Activated CD4-positive, alpha-beta memory T cell treated with anti-CD3 and anti-CD28 coated beads, Interleukin-2, amount 10 ng/mL, durations not matched to agents 7 days and 5 days (primary cell): Measurements from ENCODE around the gene OR2A2. TPM values are rescaled to one million over a fixed set of nuclear protein-coding genes. Genes with fewer than 3 reads are reported as not detected.
"Not testable (repeated sequence)": the region's sequence is repeated elsewhere in the genome, so short reads cannot be mapped to it uniquely, and the experiment has no call there.

Source experiments
- CTCF ChIA-PET: fragments of 350-600 bp; sonication (Branson Sonifier 250); formaldehyde crosslinking; loops from one replicate; lab custom pipeline; 2021; ENCODE audit warnings: antibody characterized with exemption, inconsistent platforms; lab: Charles Lee
- POLR2A ChIA-PET: fragments of 350-600 bp; sonication (Branson Sonifier 250); formaldehyde crosslinking; loops from one replicate; lab custom pipeline; 2021; ENCODE audit warnings: antibody characterized with exemption; lab: Charles Lee
- DNase-seq: peaks from one replicate; pipeline ENCODE4 v3.0.0-alpha.2; 2020
- H3K27ac Mint-ChIP-seq: one replicate; pipeline ENCODE4 v1.8.0; 2021; ENCODE audit warnings: mild to moderate bottlenecking, mixed read lengths
- H3K27me3 Mint-ChIP-seq: one replicate; pipeline ENCODE4 v1.8.0; 2021; ENCODE audit warnings: mixed read lengths
- H3K36me3 Mint-ChIP-seq: one replicate; pipeline ENCODE4 v1.8.0; 2021; ENCODE audit warnings: low read depth, mixed read lengths
- H3K4me1 Mint-ChIP-seq: one replicate; pipeline ENCODE4 v1.8.0; 2021; ENCODE audit warnings: mixed read lengths
- H3K4me3 Mint-ChIP-seq: one replicate; pipeline ENCODE4 v1.8.0; 2021; ENCODE audit warnings: mild to moderate bottlenecking, mixed read lengths
- H3K9me3 Mint-ChIP-seq: one replicate; pipeline ENCODE4 v1.8.0; 2021; ENCODE audit warnings: mixed read lengths
- total RNA-seq, 2 experiments: library from RNA; stranded (reverse); gene quantifications; one replicate each; pipeline ENCODE4 v1.2.3, GENCODE V29; 2021

The OR2A2 gene
- total RNA-seq, 2 experiments from 2014 or later: not detected

DNA sequence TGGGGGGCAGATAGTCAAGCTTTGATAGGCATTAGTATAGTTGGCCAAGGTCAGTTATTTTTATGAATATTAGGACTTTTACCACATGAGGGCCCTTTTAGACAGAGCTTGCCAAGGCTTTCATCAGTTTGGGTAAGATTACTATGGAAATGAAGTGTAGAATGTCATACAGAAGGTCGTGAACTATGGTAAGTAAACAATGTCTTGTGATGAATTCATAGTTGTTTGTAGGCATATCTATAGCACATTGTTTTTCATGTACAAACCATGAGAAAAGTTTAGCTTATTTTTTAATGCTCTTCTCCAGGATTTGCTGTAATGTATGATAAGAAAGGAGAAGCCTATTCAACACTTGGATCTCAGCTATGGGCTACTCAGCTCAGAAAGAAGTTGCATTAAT, 4.3 kb downstream of the OR2A2 start:
- CTCF ChIA-PET: interaction anchor here (2.1 kb wide), 1 partner anchor 14 kb away, joined by 10 read pairs; no protein-coding TSS in a partner anchor
- Mint-ChIP-seq H3K4me1 (no peaks in the 10 kb centered on the region), H3K27ac (no peak overlapping the region), H3K27me3 (peaks cover 6% of the 10 kb centered on the region), H3K36me3 (no peaks in the 10 kb centered on the region), H3K4me3 (no peak overlapping the region), H3K9me3 (no peaks in the 10 kb centered on the region)
- DNase-seq: no peak
- POLR2A ChIA-PET: no interaction called here

DNA sequence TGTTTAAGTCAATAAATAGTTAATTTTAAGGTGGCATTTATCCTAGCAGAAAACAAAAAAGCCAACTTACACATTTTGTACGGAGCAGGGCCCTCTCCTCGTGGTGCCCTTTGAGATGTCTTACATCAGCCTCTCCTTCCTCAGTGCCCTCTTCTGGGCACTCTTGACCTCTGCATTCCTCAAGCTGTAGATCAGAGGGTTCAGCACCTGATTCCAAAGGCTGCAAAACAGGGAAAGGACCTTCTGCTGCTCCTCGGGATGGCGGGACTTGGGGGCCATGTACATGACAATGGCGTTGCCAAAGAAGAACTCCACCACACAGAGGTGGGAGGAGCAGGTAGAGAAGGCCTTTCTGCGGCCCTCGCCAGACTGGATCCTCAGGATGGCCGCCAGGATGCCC, 9.0 kb downstream of the OR2A2 start:
- ChIA-PET POLR2A (no interaction called here), CTCF (no interaction called here)
- Mint-ChIP-seq H3K4me3 (no peak overlapping the region), H3K4me1 (no peaks in the 10 kb centered on the region), H3K27ac (no peak overlapping the region), H3K36me3 (no peaks in the 10 kb centered on the region), H3K27me3 (peaks cover 7% of the 10 kb centered on the region), H3K9me3 (no peaks in the 10 kb centered on the region)
- DNase-seq: no peak

DNA sequence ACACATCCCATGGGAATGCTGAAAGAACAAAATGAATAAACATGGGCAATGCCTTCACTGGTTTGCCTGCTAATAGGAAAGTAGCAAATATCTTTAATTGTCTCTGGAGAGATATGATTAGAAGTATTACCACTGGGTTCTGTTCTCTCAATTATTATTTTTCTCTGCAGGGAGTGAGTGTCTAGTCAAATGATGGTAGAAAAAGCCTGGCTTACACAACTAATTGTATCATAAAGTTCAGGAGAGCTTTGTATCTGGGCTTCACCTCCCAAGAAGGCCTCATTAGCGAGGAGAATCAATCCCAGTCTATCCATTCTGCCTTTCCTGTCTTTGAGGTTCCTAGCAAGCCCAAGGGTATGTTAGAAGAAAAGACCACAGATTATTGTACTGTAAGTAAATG, 13.5 kb downstream of the OR2A2 start, which contains the start of gene OR2A14:
Gene OR2A14, plus strand, starts transcription at position 301 of the 400 bp plus-strand sequence. CDS start 5,937 bp downstream, outside the sequence.
- DNase-seq: no peak
- H3K4me1 Mint-ChIP-seq: no peaks in the 10 kb centered on the region
- H3K4me3 Mint-ChIP-seq: no peak within 1 kb of the TSS
- H3K9me3 Mint-ChIP-seq: no peaks in the 10 kb centered on the region
- ChIA-PET CTCF (interaction anchor here (1.5 kb wide), 1 partner anchor 59 kb away, joined by 4 read pairs; no protein-coding TSS in a partner anchor), POLR2A (no interaction called here)
- no peak within 1 kb of the TSS for H3K27ac Mint-ChIP-seq
- no peaks in the 10 kb centered on the region for H3K36me3 Mint-ChIP-seq
- peaks cover 4% of the 10 kb centered on the region for H3K27me3 Mint-ChIP-seq

DNA sequence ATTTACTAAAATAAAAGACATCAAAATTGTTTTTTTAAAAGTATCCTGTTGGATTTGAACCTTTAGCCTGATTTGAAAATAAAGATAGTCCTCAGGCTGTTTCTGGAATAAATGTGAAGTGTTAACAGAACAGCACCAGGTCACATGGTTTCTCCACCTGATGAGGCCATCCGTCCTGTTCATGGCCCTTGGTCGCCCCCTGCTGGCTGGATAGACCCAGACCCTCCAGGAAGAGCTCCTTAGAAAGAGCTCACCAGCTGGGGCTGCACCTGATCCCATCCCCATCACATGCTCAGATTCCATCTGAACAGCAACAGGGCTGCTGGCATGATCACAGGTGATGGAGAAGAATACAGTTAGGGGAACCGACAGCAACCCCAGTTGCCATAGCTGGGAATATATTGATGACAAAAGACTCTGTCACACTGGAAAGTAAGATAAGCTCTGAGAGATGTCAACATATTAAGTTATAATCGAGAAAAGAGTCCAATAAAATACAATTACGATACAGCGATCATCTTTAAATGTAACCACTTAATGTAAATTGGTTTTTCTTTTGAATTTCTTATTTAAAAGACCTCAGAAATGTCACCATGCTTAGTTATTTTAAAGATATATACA, 18.4 kb downstream of the OR2A2 start:
- H3K36me3 Mint-ChIP-seq: no peaks in the 10 kb centered on the region
- H3K9me3 Mint-ChIP-seq: no peaks in the 10 kb centered on the region
- POLR2A ChIA-PET: no interaction called here
- CTCF ChIA-PET: interaction anchor here (0.6 to 1.5 kb wide), 25 partner anchors 9 to 591 kb away, joined by 3 to 18 read pairs (median 4); partner anchors contain the start of genes OR2A2 and TCAF1
- peak; percentile 86 for DNase-seq
- no peak overlapping the region for H3K27ac Mint-ChIP-seq
- H3K27me3 Mint-ChIP-seq: peaks cover 4% of the 10 kb centered on the region
- H3K4me3 Mint-ChIP-seq: no peak overlapping the region
- H3K4me1 Mint-ChIP-seq: no peaks in the 10 kb centered on the region

DNA sequence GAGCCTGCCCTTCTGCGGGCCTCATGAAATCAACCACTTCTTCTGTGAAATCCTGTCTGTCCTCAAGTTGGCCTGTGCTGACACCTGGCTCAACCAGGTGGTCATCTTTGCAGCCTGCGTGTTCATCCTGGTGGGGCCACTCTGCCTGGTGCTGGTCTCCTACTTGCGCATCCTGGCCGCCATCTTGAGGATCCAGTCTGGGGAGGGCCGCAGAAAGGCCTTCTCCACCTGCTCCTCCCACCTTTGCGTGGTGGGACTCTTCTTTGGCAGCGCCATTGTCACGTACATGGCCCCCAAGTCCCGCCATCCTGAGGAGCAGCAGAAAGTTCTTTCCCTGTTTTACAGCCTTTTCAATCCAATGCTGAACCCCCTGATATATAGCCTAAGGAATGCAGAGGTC, 20.2 kb downstream of the OR2A2 start:
- H3K4me1 Mint-ChIP-seq, H3K4me3 Mint-ChIP-seq, H3K9me3 Mint-ChIP-seq, H3K27me3 Mint-ChIP-seq, CTCF ChIA-PET, POLR2A ChIA-PET, H3K27ac Mint-ChIP-seq, H3K36me3 Mint-ChIP-seq, DNase-seq: not testable (repeated sequence)

DNA sequence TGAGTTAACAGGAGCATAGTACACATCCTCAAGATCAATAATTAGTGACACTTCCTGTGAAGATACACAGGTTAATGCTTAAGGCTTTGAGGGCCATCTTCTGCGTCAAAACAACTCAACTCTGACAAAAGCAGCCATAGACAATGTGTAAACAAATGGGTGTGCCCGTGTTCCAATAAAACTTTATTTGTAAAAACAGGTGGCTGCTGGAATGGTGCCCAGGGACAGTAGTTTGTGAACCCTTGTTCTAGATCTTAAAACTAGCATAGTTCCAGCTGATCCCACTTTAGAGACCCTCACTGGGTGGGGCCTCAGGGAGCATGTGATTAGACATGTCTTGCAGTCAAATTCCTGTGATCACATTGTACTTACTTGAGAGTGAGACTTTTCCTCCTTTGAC, 21.3 kb downstream of the OR2A2 start:
- Mint-ChIP-seq H3K27ac (no peak overlapping the region), H3K27me3 (peaks cover 6% of the 10 kb centered on the region), H3K4me3 (no peak overlapping the region), H3K4me1 (no peaks in the 10 kb centered on the region), H3K36me3 (no peaks in the 10 kb centered on the region), H3K9me3 (no peaks in the 10 kb centered on the region)
- DNase-seq: no peak
- ChIA-PET CTCF (no interaction called here), POLR2A (no interaction called here)

DNA sequence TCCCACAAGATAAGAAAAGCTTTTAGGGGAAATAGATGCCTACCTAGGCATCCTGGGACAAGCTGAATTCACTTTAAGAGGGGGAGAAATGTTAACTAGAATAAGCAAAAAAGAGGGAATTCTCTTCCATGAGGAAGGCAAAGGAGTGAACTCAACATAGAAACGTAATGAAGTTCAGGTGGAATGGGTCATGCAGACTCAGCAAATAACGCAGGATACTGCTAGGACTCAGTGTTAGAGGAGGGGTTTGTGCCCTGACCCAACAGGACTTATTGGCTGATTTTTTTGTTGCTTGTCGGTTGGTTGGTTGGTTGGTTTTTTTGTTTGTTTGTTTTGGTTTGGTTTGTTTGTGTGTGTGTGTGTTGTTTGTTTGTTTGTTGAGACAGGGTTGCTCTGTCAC, 22.9 kb downstream of the OR2A2 start:
- DNase-seq: no peak
- H3K4me1 Mint-ChIP-seq: no peaks in the 10 kb centered on the region
- H3K27me3 Mint-ChIP-seq: peaks cover 4% of the 10 kb centered on the region
- ChIA-PET POLR2A (no interaction called here), CTCF (no interaction called here)
- H3K4me3 Mint-ChIP-seq: no peak overlapping the region
- H3K9me3 Mint-ChIP-seq: no peaks in the 10 kb centered on the region
- H3K36me3 Mint-ChIP-seq: no peaks in the 10 kb centered on the region
- no peak overlapping the region for H3K27ac Mint-ChIP-seq

DNA sequence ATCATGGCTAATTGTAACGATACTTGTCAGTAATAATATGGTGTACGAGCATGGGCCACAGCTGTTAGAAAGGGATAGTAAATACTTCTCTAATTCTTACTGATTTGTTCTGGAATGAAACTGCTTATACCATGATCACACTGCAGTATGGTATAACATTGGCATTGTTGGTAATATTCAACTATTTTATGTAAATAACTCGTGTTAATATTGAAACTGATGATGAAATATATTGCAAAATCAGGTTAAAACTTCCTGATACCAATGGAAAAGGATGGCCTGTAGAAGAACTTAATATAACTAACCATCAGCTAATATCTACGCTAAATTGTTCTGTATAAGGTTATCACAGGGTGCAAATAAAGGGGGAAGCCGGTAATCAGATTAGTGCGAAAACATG, 23.9 kb downstream of the OR2A2 start:
- DNase-seq: no peak
- Mint-ChIP-seq H3K36me3 (no peaks in the 10 kb centered on the region), H3K4me1 (no peaks in the 10 kb centered on the region), H3K27ac (no peak overlapping the region), H3K4me3 (no peak overlapping the region), H3K27me3 (peaks cover 3% of the 10 kb centered on the region), H3K9me3 (no peaks in the 10 kb centered on the region)
- ChIA-PET CTCF (no interaction called here), POLR2A (no interaction called here)

DNA sequence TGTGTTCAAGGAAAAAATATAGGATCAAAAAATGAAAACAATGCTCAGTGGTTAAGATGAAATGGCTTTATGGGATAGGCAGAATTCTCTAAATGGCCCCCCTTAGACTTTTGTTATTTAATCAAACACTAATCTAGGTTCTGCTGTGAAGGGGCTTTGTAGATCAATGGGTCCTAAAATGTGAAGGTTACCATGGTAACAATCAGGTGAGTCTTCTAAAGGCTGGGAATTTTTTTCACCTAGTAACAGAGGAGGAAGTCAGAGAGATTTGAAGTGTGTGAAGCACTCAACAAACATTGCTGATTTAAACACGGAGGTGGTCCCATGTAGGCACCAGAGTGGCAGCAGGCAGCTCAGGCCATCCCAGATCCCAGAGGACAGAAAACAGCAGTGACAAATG, 24.7 kb downstream of the OR2A2 start:
- Mint-ChIP-seq H3K4me3 (no peak overlapping the region), H3K9me3 (no peaks in the 10 kb centered on the region), H3K27me3 (peaks cover 3% of the 10 kb centered on the region), H3K4me1 (no peaks in the 10 kb centered on the region), H3K36me3 (no peaks in the 10 kb centered on the region), H3K27ac (no peak overlapping the region)
- CTCF ChIA-PET: no interaction called here
- POLR2A ChIA-PET: no interaction called here
- DNase-seq: no peak

DNA sequence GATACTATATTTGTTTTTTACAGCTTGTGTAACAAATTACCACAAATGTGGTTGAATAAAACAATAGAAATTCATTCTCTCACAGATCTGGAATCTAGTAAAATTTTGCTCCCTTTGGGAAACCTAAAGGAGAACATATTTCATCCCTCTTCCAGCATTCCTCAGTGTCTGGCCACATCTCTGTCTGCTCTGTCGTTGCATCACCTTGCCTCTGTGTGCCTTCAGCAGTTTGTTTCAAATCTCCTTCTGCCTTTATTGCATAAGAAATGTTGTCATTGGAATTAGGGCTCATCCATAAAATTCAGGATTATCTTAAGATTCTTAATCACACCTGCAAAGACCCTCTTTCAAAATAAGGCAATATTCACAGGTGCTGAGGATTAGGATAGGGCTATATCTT, 28.1 kb downstream of the OR2A2 start:
- CTCF ChIA-PET: interaction anchor here (1.7 kb wide), 1 partner anchor 9 kb away, joined by 9 read pairs; no protein-coding TSS in a partner anchor
- no peak for DNase-seq
- H3K4me3 Mint-ChIP-seq: no peak overlapping the region
- H3K27ac Mint-ChIP-seq: no peak overlapping the region
- peaks cover 3% of the 10 kb centered on the region for H3K27me3 Mint-ChIP-seq
- POLR2A ChIA-PET: no interaction called here
- no peaks in the 10 kb centered on the region for H3K4me1 Mint-ChIP-seq
- H3K9me3 Mint-ChIP-seq: no peaks in the 10 kb centered on the region
- no peaks in the 10 kb centered on the region for H3K36me3 Mint-ChIP-seq

DNA sequence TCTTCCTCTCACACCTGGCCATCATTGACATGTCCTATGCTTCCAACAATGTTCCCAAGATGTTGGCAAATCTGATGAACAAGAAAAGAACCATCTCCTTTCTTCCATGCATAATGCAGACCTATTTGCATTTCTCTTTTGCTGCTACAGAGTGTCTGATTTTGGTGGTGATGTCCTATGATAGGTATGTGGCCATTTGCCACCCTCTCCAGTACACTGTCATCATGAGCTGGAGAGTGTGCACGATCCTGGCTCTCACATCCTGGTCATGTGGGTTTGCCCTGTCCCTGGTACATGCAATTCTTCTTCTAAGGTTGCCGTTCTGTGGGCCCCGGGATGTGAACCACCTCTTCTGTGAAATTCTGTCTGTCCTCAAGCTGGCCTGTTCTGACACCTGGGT, 32.8 kb downstream of the OR2A2 start:
- H3K36me3 Mint-ChIP-seq: no peaks in the 10 kb centered on the region
- H3K9me3 Mint-ChIP-seq: no peaks in the 10 kb centered on the region
- no peaks in the 10 kb centered on the region for H3K4me1 Mint-ChIP-seq
- DNase-seq: no peak
- ChIA-PET CTCF (no interaction called here), POLR2A (no interaction called here)
- no peak overlapping the region for H3K4me3 Mint-ChIP-seq
- no peaks in the 10 kb centered on the region for H3K27me3 Mint-ChIP-seq
- no peak overlapping the region for H3K27ac Mint-ChIP-seq

DNA sequence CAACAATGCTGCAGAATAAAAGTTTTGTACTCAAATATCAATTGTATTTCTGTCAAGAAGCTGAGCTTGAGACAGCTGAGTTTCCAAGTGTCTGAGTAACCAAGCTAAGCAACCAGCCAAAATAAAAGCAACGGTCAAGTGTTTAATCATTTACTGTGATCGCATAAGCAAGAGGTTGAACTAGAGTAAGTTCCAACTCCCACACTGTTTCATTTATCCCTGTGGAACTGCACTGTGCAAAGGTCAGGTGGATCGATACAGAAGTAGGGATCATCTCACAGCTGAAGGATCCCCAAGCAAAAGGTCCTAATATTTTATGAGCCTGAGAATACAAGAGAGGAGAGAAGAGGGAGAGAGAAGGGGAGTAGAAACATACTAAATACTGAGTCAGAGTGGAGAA, 35.0 kb downstream of the OR2A2 start:
- Mint-ChIP-seq H3K36me3 (peaks cover 8% of the 10 kb centered on the region), H3K4me1 (no peaks in the 10 kb centered on the region), H3K27me3 (peaks cover 5% of the 10 kb centered on the region), H3K27ac (no peak overlapping the region), H3K4me3 (no peak overlapping the region), H3K9me3 (peaks cover 17% of the 10 kb centered on the region)
- no peak for DNase-seq
- ChIA-PET CTCF (no interaction called here), POLR2A (no interaction called here)

DNA sequence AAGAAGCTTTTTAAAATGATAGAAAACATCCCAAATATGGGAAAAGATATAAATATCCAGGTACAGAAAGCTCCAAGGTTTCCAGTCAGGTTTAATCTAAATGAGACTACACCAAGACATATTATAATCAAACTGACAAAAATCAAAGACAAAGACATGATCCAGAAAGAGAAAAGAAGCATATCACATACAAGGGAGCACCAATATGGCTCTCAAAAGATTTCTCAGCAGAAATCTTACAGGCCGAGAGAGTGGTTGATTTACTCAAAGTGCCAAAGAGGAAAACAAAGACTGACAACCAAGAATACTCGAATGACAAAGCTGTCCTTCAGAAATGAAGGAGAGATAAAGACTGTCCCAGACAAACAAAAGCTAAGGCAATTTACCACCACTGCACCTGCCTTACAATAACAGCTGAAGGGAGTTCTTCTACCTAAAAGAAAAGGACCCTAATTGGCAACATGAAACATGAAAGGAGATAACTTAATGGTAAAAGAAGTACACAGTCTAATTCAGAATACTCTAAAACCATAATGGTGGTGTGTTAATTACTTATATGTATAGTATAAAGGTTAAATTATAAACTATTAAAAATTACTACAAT, 38.9 kb downstream of the OR2A2 start:
- ChIA-PET CTCF (no interaction called here), POLR2A (no interaction called here)
- no peak overlapping the region for H3K4me3 Mint-ChIP-seq
- no peak overlapping the region for H3K27ac Mint-ChIP-seq
- H3K4me1 Mint-ChIP-seq: no peaks in the 10 kb centered on the region
- peaks cover 21% of the 10 kb centered on the region for H3K9me3 Mint-ChIP-seq
- H3K36me3 Mint-ChIP-seq: peaks cover 12% of the 10 kb centered on the region
- DNase-seq: no peak
- H3K27me3 Mint-ChIP-seq: peaks cover 13% of the 10 kb centered on the region

DNA sequence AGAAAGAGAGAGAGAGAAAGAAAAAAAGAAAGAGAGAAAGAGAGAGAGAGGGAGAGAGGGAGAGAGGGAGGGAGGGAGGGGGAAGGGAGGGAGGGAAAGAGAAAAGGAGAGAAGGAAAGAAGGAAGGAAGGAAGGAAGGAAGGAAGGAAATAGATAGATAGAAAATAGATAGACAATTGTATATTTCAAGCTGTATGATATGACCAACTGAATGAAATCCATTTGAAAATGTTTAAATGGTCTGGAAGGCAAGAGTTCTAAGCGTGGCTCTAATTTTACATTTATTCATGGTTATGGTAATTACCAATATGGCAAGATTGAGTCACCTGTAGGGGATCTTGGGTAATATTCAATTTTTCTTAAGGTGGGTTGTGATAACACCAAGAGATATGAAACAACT, 49.5 kb downstream of the OR2A2 start:
- CTCF ChIA-PET: no interaction called here
- Mint-ChIP-seq H3K36me3 (no peaks in the 10 kb centered on the region), H3K9me3 (no peaks in the 10 kb centered on the region)

More for the DNA sequence above, 49.5 kb downstream of the OR2A2 start:
- Mint-ChIP-seq H3K4me3 (no peak overlapping the region), H3K27ac (no peak overlapping the region), H3K27me3 (peaks cover 16% of the 10 kb centered on the region), H3K4me1 (no peaks in the 10 kb centered on the region)
- no peak for DNase-seq
- POLR2A ChIA-PET: no interaction called here
